H1 (cell line): Measurements from ENCODE around the gene ACE.

Source experiments
- CREB1 ChIP-seq: IDR thresholded peaks from 2 replicates; pipeline ENCODE4 v1.6.1; 2012; ENCODE audit warnings: inconsistent platforms
- EZH2 ChIP-seq: fragments of 200-600 bp; sonication (generic); IDR thresholded peaks from 2 replicates; pipeline ENCODE4 v1.7.1; 2012; ENCODE audit warnings: low read depth, mild to moderate bottlenecking, moderate library complexity, low read length, inconsistent platforms; ENCODE audit not compliant: severe bottlenecking
- HDAC6 ChIP-seq: IDR thresholded peaks from one replicate; pipeline ENCODE4 v1.7.1; 2012; ENCODE audit warnings: low read depth, mild to moderate bottlenecking, inconsistent platforms, low read length, moderate library complexity
- POLR2A ChIP-seq, 2 experiments: IDR thresholded peaks; 1 replicate in 1 of 2; 2 replicates in 1 of 2; pipeline ENCODE4 v1.6.1; 2011; ENCODE audit warnings: low read depth in 2 of 2, low read length in 2 of 2, mild to moderate bottlenecking in 2 of 2; ENCODE audit errors: control extremely low read depth in 1 of 2
- TCF12 ChIP-seq: IDR thresholded peaks from 2 replicates; pipeline ENCODE4 v1.6.1; 2011; ENCODE audit warnings: low read depth, mild to moderate bottlenecking, low read length
- ZNF274 ChIP-seq: IDR thresholded peaks from 2 replicates; pipeline ENCODE4 v1.7.0; 2012; ENCODE audit warnings: low read length, borderline replicate concordance; ENCODE audit errors: extremely low read depth
- TF ChIP-seq, protein P1 (sequence below): IDR thresholded peaks from 2 replicates; pipeline ENCODE4 v1.6.1; 2012; ENCODE audit warnings: inconsistent platforms
- TF ChIP-seq, protein P2 (sequence below): IDR thresholded peaks from 2 replicates; pipeline ENCODE4 v1.6.1; 2011; ENCODE audit warnings: low read depth, mild to moderate bottlenecking, low read length; ENCODE audit not compliant: insufficient read depth

DNA sequence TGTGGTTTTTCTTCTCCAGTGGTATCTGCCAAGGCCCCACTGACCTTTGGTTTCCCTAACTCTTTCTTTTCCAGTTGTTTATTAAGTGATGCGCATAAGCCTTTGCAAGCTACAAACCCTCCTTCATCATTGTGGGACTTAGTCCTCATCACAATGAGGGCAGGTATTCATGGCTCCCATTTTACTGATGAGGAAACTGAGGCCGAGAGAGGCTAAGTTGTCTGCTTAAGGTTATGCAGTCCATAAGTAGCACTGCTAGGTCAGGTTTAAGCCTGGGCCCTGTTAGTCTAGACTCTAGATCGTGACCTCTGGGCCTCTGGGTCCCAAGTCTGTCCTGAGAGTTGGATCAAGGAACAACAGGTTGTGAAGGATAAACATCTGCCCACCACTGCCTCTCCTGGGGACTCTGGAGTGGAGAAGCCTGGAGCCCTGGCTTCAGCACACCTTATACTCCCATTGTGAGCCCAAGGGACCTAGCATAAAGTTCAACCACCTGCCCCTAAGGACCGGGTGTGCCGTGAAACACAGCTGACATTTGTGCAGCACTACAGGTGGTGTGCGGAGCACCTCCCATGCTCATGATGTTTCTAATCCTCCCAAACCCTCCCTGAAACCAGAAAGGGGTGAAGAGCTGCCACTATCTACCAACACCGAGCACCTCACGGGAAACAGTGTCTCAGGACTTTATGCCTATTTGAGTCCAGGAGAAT, 41.1 kb downstream of the ACE start:
- TF ChIP-seq TCF12: no peak
- TF ChIP-seq, protein P1, sequence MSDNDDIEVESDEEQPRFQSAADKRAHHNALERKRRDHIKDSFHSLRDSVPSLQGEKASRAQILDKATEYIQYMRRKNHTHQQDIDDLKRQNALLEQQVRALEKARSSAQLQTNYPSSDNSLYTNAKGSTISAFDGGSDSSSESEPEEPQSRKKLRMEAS: no peak
- TF ChIP-seq EZH2: no peak
- TF ChIP-seq CREB1: no peak
- TF ChIP-seq POLR2A (IDR thresholded peaks at IDR 0.05; ENCODE audit: control extremely low read depth in 1 of 2, low read depth in 2 of 2, low read length in 2 of 2): no peak
- TF ChIP-seq, protein P2, sequence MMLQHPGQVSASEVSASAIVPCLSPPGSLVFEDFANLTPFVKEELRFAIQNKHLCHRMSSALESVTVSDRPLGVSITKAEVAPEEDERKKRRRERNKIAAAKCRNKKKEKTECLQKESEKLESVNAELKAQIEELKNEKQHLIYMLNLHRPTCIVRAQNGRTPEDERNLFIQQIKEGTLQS: no peak
- no peak for TF ChIP-seq ZNF274
- no peak for TF ChIP-seq HDAC6
